ENCODE results near the gene MBNL2. TPM values are rescaled to one million over a fixed set of nuclear protein-coding genes. Genes with fewer than 3 reads are reported as not detected.
A peak's percentile ranks its signal among the peaks of the same experiment; 100 is the strongest.

MBNL2 gene
- total and polyA plus RNA-seq, 4 experiments from 2014 or later = 20.1 to 36.2 (median 28.3) TPM

DNA sequence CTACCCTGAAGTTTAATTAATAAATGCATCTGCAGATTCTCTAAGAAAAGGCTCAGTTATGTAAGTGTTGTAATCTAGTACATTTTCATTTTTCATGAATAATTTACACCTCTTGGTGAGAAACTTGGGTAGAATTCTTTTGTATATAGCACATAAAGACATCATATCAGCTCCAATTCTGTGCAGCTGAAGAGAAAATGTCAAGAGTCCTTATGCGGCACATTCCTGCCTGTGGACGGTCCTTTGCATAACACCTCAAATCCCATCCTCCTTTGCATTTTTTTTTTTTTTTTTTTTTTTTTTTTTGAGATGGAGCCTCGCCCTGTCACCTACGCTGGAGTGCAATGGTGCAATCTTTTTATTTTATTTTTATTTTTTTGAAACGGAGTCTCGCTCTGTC, 151.7 kb downstream of the MBNL2 start:
- Histone ChIP-seq H3K4me3 (ENCODE audit: low read length in 2 of 2) (no peak overlapping the region), H3K36me3 (ENCODE audit: insufficient read depth, low read length) (no peaks in the 10 kb centered on the region), H3K27me3 (ENCODE audit: insufficient read depth, low read length) (no peaks in the 10 kb centered on the region), H3K9me3 (ENCODE audit: control insufficient read depth in 1 of 2, low read length in 2 of 2) (no peaks in the 10 kb centered on the region), H3K27ac (ENCODE audit: low read depth, low read length) (no peak overlapping the region), H3K4me1 (ENCODE audit: insufficient read depth, low read length) (peaks cover 4% of the 10 kb centered on the region)
- POLR2A ChIA-PET (ENCODE audit: partially characterized antibody) = no interaction called here
- no peaks in the 10 kb centered on the region for H3K9me3 Mint-ChIP-seq
- CTCF ChIA-PET (ENCODE audit: partially characterized antibody) = interaction anchor here (0.7 to 23.6 kb wide), 2 partner anchors 32 to 263 kb away, joined by 4 to 443 read pairs; no protein-coding TSS in a partner anchor
- intact Hi-C loops (cut with micrococcal nuclease) = no loop called here
- no peak overlapping the region for H3K4me3 Mint-ChIP-seq
- H3K4me1 Mint-ChIP-seq = peaks cover 4 to 12% (median 7%) of the 10 kb centered on the region in 4 donors
- H3K27ac Mint-ChIP-seq = no peak overlapping the region
- peaks cover 33 to 42% of the 10 kb centered on the region in 2 donors for H3K36me3 Mint-ChIP-seq
- H3K27me3 Mint-ChIP-seq = no peaks in the 10 kb centered on the region
- no peak for DNase-seq

DNA sequence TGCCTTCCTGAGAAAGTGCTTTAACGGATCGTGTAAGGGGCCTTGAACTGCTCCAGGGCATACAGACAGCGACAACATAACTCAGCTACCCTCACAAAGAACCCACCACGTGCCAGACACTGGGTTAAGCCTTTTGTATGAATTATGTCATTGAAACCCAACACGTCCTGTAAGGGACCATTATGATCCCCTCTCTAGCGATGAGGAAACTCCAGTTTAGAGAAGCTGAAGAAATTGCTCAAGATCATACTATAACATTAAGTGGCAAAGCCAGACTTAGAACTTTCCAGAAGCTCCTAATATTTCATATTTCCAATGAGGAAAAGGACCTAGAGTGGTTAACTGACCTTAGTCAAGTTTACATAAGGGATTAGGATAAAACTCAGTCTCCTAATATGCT, 154.8 kb downstream of the MBNL2 start:
- CTCF ChIA-PET (ENCODE audit: partially characterized antibody) = interaction anchor here (1.4 to 1.7 kb wide), 2 partner anchors 12 to 267 kb away, joined by 3 to 6 read pairs; no protein-coding TSS in a partner anchor
- no peaks in the 10 kb centered on the region for H3K9me3 Mint-ChIP-seq
- peaks cover 0 to 4% (median 0%) of the 10 kb centered on the region in 4 donors for H3K4me1 Mint-ChIP-seq

DNA sequence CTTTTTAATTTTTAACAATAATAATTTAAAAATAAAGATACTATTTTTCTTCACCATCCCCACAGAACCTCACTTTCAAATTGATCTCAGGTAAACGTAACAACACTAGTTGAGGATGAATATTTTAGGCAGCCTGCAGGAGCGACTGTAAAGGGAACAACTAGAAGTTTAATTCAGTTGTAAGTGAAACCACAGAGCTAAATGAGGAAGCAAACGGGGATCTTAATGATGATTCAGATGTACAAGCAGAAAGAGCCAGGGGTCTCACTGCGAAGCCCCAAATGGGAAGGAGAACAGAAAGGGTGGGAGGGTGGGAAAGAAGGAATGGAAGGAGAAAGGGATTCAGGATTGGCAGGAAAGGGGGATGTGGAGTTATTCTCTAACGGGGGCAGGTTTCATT, 157.3 kb downstream of the MBNL2 start:
- Histone ChIP-seq H3K4me1 (ENCODE audit: insufficient read depth, low read length) (no peaks in the 10 kb centered on the region), H3K27ac (ENCODE audit: low read depth, low read length) (no peak overlapping the region), H3K9me3 (ENCODE audit: control insufficient read depth in 1 of 2, low read length in 2 of 2) (no peaks in the 10 kb centered on the region), H3K36me3 (ENCODE audit: insufficient read depth, low read length) (no peaks in the 10 kb centered on the region), H3K4me3 (ENCODE audit: low read length in 2 of 2) (no peak overlapping the region), H3K27me3 (ENCODE audit: insufficient read depth, low read length) (no peaks in the 10 kb centered on the region)
- no peak for DNase-seq
- Mint-ChIP-seq H3K36me3 (peaks cover 43 to 63% of the 10 kb centered on the region in 2 donors), H3K4me1 (peaks cover 0 to 4% (median 2%) of the 10 kb centered on the region in 4 donors), H3K27me3 (no peaks in the 10 kb centered on the region), H3K4me3 (no peak overlapping the region), H3K9me3 (no peaks in the 10 kb centered on the region), H3K27ac (no peak overlapping the region)
- intact Hi-C loops (cut with micrococcal nuclease) = no loop called here
- POLR2A ChIA-PET (ENCODE audit: partially characterized antibody) = no interaction called here
- CTCF ChIA-PET (ENCODE audit: partially characterized antibody) = no interaction called here

More for the DNA sequence above, 154.8 kb downstream of the MBNL2 start:
- Mint-ChIP-seq H3K36me3 (peaks cover 42 to 48% of the 10 kb centered on the region in 2 donors), H3K27me3 (no peaks in the 10 kb centered on the region), H3K27ac (peak overlapping the region in 1 of 7 donors; percentile 17), H3K4me3 (no peak overlapping the region)
- DNase-seq = no peak
- H3K4me3 ChIP-seq (ENCODE audit: low read length in 2 of 2) = no peak overlapping the region
- POLR2A ChIA-PET (ENCODE audit: partially characterized antibody) = no interaction called here
- intact Hi-C loops (cut with micrococcal nuclease) = no loop called here
- no peaks in the 10 kb centered on the region for H3K36me3 ChIP-seq (ENCODE audit: insufficient read depth, low read length)
- H3K4me1 ChIP-seq (ENCODE audit: insufficient read depth, low read length) = no peaks in the 10 kb centered on the region
- no peaks in the 10 kb centered on the region for H3K9me3 ChIP-seq (ENCODE audit: control insufficient read depth in 1 of 2, low read length in 2 of 2)
- H3K27ac ChIP-seq (ENCODE audit: low read depth, low read length) = no peak overlapping the region
- no peaks in the 10 kb centered on the region for H3K27me3 ChIP-seq (ENCODE audit: insufficient read depth, low read length)

DNA sequence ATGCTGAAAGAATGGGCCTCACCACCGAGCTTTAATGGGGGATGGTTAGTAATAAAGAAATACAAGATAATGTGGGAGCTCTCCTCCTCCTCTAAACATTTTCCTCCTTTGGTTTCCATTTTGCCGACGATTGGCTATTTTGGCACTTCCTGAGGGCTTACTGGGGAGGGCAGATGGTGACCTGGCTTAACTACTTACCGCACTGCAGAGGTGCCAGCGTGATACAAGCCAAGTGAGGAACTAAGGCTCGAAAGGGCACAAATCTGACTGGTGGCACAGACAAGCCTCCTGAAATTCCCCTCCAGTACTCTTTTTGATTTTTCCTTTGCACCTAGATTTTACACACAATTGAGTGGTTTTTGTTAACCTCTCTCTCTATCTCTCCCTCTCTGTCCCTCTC, 158.6 kb downstream of the MBNL2 start:
- no peak overlapping the region for H3K4me3 Mint-ChIP-seq
- Histone ChIP-seq H3K27me3 (ENCODE audit: insufficient read depth, low read length) (no peaks in the 10 kb centered on the region), H3K27ac (ENCODE audit: low read depth, low read length) (no peak overlapping the region), H3K36me3 (ENCODE audit: insufficient read depth, low read length) (no peaks in the 10 kb centered on the region), H3K9me3 (ENCODE audit: control insufficient read depth in 1 of 2, low read length in 2 of 2) (no peaks in the 10 kb centered on the region), H3K4me1 (ENCODE audit: insufficient read depth, low read length) (no peaks in the 10 kb centered on the region), H3K4me3 (ENCODE audit: low read length in 2 of 2) (no peak overlapping the region)
- no peak for DNase-seq
- peaks cover 0 to 3% (median 2%) of the 10 kb centered on the region in 4 donors for H3K4me1 Mint-ChIP-seq
- intact Hi-C loops (cut with micrococcal nuclease) = no loop called here
- CTCF ChIA-PET (ENCODE audit: partially characterized antibody) = no interaction called here
- peak overlapping the region in 1 of 7 donors; percentile 17 for H3K27ac Mint-ChIP-seq
- H3K27me3 Mint-ChIP-seq = no peaks in the 10 kb centered on the region
- POLR2A ChIA-PET (ENCODE audit: partially characterized antibody) = no interaction called here
- no peaks in the 10 kb centered on the region for H3K9me3 Mint-ChIP-seq
- H3K36me3 Mint-ChIP-seq = peaks cover 38 to 56% of the 10 kb centered on the region in 2 donors

DNA sequence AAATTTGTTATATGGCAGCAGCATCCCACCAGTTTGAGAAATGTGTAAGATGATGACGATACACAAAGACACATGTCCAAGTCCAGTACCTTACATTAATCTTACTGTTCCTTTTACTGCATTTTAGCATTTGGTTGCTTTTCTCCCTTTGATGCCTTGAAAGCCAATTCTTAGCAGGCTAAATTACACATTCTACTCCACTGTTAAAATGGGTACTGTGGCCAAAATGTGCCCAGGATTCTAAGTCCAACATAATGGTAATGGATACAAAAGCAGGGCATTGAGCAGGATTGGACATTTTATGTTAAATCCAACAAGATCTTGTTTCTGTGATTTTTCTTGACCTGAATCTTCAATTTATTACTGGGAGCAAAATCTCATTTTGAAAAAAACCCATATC, 159.1 kb downstream of the MBNL2 start:
- ChIA-PET POLR2A (ENCODE audit: partially characterized antibody) (no interaction called here), CTCF (ENCODE audit: partially characterized antibody) (no interaction called here)
- intact Hi-C loops (cut with micrococcal nuclease) = no loop called here
- no peak overlapping the region for H3K4me3 Mint-ChIP-seq
- H3K4me1 Mint-ChIP-seq = peaks cover 4 to 5% (median 4%) of the 10 kb centered on the region in 4 donors
- no peak for DNase-seq
- no peaks in the 10 kb centered on the region for H3K36me3 ChIP-seq (ENCODE audit: insufficient read depth, low read length)
- no peaks in the 10 kb centered on the region for H3K9me3 ChIP-seq (ENCODE audit: control insufficient read depth in 1 of 2, low read length in 2 of 2)
- H3K27me3 Mint-ChIP-seq = no peaks in the 10 kb centered on the region
- H3K36me3 Mint-ChIP-seq = peaks cover 38 to 54% of the 10 kb centered on the region in 2 donors
- H3K4me3 ChIP-seq (ENCODE audit: low read length in 2 of 2) = no peak overlapping the region
- no peaks in the 10 kb centered on the region for H3K4me1 ChIP-seq (ENCODE audit: insufficient read depth, low read length)
- H3K9me3 Mint-ChIP-seq = no peaks in the 10 kb centered on the region
- no peaks in the 10 kb centered on the region for H3K27me3 ChIP-seq (ENCODE audit: insufficient read depth, low read length)
- no peak overlapping the region for H3K27ac ChIP-seq (ENCODE audit: low read depth, low read length)
- peak overlapping the region in 1 of 7 donors; percentile 17 for H3K27ac Mint-ChIP-seq

DNA sequence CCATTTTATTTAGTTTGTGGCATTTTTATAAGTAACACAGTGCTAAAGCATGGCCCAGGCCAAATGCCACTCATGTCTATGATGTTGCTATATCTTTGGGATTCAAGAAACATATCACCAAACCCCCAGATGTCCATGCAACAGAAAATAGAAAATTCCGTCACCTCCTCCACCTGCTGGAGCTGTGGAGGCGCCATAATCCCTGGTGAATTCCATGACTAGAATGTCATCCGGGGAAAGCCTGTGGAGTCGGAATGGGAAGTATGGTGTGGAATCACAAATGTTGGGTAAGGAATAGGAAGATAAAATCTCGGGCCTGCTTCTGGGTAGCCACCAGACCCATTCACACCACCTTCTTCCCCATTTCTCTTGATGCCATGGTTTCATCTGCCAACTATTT, 160.1 kb downstream of the MBNL2 start:
- peaks cover 7 to 15% (median 10%) of the 10 kb centered on the region in 4 donors for H3K4me1 Mint-ChIP-seq
- H3K4me3 ChIP-seq (ENCODE audit: low read length in 2 of 2) = no peak overlapping the region
- POLR2A ChIA-PET (ENCODE audit: partially characterized antibody) = no interaction called here
- H3K27ac Mint-ChIP-seq = no peak overlapping the region
- no peak for DNase-seq
- peaks cover 39 to 53% of the 10 kb centered on the region in 2 donors for H3K36me3 Mint-ChIP-seq
- no peaks in the 10 kb centered on the region for H3K9me3 Mint-ChIP-seq
- CTCF ChIA-PET (ENCODE audit: partially characterized antibody) = no interaction called here
- peaks cover 3% of the 10 kb centered on the region for H3K4me1 ChIP-seq (ENCODE audit: insufficient read depth, low read length)
- intact Hi-C loops (cut with micrococcal nuclease) = no loop called here
- no peaks in the 10 kb centered on the region for H3K9me3 ChIP-seq (ENCODE audit: control insufficient read depth in 1 of 2, low read length in 2 of 2)
- H3K27me3 Mint-ChIP-seq = no peaks in the 10 kb centered on the region
- H3K4me3 Mint-ChIP-seq = no peak overlapping the region
- no peak overlapping the region for H3K27ac ChIP-seq (ENCODE audit: low read depth, low read length)
- H3K27me3 ChIP-seq (ENCODE audit: insufficient read depth, low read length) = no peaks in the 10 kb centered on the region
- H3K36me3 ChIP-seq (ENCODE audit: insufficient read depth, low read length) = no peaks in the 10 kb centered on the region

DNA sequence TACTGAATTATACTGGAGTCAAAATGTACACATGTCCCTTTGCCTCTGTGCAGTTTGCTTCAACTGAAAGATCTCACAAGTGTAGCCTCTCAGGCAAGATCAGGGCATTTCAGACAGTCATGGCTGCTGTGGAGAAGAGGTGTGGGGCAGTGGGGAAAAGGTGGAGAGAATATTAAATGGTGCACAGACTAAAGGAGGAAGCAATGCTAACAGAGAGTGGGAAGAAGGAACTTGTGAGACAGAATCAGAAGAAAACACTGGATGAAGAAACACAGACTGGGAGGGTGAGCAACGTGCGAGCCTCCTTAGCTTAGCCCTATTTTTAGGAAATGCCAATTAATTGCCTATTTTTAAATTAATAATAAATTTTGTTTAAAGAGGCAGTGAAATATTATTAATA, 162.2 kb downstream of the MBNL2 start:
- Histone ChIP-seq H3K4me1 (ENCODE audit: insufficient read depth, low read length) (peaks cover 4% of the 10 kb centered on the region), H3K27me3 (ENCODE audit: insufficient read depth, low read length) (no peaks in the 10 kb centered on the region), H3K36me3 (ENCODE audit: insufficient read depth, low read length) (no peaks in the 10 kb centered on the region), H3K27ac (ENCODE audit: low read depth, low read length) (no peak overlapping the region), H3K9me3 (ENCODE audit: control insufficient read depth in 1 of 2, low read length in 2 of 2) (no peaks in the 10 kb centered on the region), H3K4me3 (ENCODE audit: low read length in 2 of 2) (no peak overlapping the region)
- Mint-ChIP-seq H3K27ac (peak overlapping the region in 1 of 7 donors; percentile 54), H3K4me3 (no peak overlapping the region), H3K9me3 (no peaks in the 10 kb centered on the region), H3K4me1 (peaks cover 7 to 18% (median 12%) of the 10 kb centered on the region in 4 donors), H3K27me3 (no peaks in the 10 kb centered on the region), H3K36me3 (peaks cover 40 to 48% of the 10 kb centered on the region in 2 donors)
- intact Hi-C loops (cut with micrococcal nuclease) = no loop called here
- ChIA-PET POLR2A (ENCODE audit: partially characterized antibody) (no interaction called here), CTCF (ENCODE audit: partially characterized antibody) (no interaction called here)
- no peak for DNase-seq

DNA sequence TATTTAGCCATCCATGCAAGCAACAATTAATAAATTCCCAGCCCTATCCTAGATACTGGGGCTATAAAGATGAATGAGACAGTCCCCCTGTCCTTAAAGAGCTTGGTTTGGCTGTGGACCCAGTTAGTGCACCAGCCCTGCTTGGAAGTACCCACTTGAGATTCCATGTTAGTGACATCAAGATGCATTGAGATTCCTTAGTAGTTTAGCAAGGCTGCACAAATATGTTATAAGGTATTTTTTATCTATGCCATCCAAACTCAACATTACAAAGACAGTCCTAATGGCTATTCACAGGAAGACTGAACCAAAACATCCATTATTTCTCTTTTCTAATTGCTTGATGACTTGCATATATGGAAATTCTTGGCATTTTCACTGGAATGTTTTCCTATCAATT, 163.0 kb downstream of the MBNL2 start:
- no peaks in the 10 kb centered on the region for H3K9me3 ChIP-seq (ENCODE audit: control insufficient read depth in 1 of 2, low read length in 2 of 2)
- Mint-ChIP-seq H3K36me3 (peaks cover 39 to 43% of the 10 kb centered on the region in 2 donors), H3K27me3 (no peaks in the 10 kb centered on the region), H3K4me3 (no peak overlapping the region), H3K27ac (no peak overlapping the region), H3K9me3 (no peaks in the 10 kb centered on the region), H3K4me1 (peaks cover 7 to 18% (median 12%) of the 10 kb centered on the region in 4 donors)
- intact Hi-C loops (cut with micrococcal nuclease) = no loop called here
- no peak overlapping the region for H3K4me3 ChIP-seq (ENCODE audit: low read length in 2 of 2)
- H3K4me1 ChIP-seq (ENCODE audit: insufficient read depth, low read length) = peaks cover 4% of the 10 kb centered on the region
- ChIA-PET POLR2A (ENCODE audit: partially characterized antibody) (no interaction called here), CTCF (ENCODE audit: partially characterized antibody) (no interaction called here)
- H3K36me3 ChIP-seq (ENCODE audit: insufficient read depth, low read length) = no peaks in the 10 kb centered on the region
- H3K27ac ChIP-seq (ENCODE audit: low read depth, low read length) = no peak overlapping the region
- DNase-seq = no peak
- no peaks in the 10 kb centered on the region for H3K27me3 ChIP-seq (ENCODE audit: insufficient read depth, low read length)

All from CD4-positive, alpha-beta memory T cell (primary cell).